Measurements from ENCODE around the gene SULT6B1. TPM values are rescaled to one million over a fixed set of nuclear protein-coding genes. Genes with fewer than 3 reads are reported as not detected.

The SULT6B1 gene
- polyA plus RNA-seq, 3 donors: not detected

- no peaks in the 10 kb centered on the region for H3K9me3 ChIP-seq (replicated peaks in 1 of 2; ENCODE audit: control insufficient read depth in 1 of 2, insufficient read depth in 1 of 2, low read length in 2 of 2)
- WGBS (ENCODE audit: insufficient coverage): no CpG with 5 or more reads among the region's 1 CpG
- H3K4me2 ChIP-seq (replicated peaks; ENCODE audit: extremely low read depth, low read length, poor library complexity, severe bottlenecking): no peak overlapping the region
- no peak overlapping the region for H3K4me3 Mint-ChIP-seq
- TF ChIP-seq CTCF (IDR thresholded peaks at IDR 0.05): no peak
- H3K27ac ChIP-seq (ENCODE audit: low read depth in 1 of 2, low read length in 2 of 2): no peak overlapping the region
- H3K4me3 ChIP-seq (replicated peaks in 1 of 3; ENCODE audit: low read depth in 2 of 3, low read length in 3 of 3): no peak overlapping the region
- no peak overlapping the region for H3K9ac ChIP-seq (ENCODE audit: insufficient read depth, low read length, poor library complexity, severe bottlenecking)
- intact Hi-C loops (cut with micrococcal nuclease): no loop called here
- peaks cover 12% of the 10 kb centered on the region for H4K20me1 ChIP-seq (ENCODE audit: insufficient read depth, low read length)
- no peak overlapping the region for H3K27ac Mint-ChIP-seq
- peaks cover 5% of the 10 kb centered on the region for H3K79me2 ChIP-seq (ENCODE audit: insufficient read depth, low read length)
- H3K36me3 Mint-ChIP-seq: peaks cover 70 to 79% of the 10 kb centered on the region in 2 donors
- peaks cover 0 to 5% of the 10 kb centered on the region in 2 donors for H3K4me1 ChIP-seq (ENCODE audit: control insufficient read depth in 1 of 2, insufficient read depth in 2 of 2, low read length in 2 of 2)
- peaks cover 84 to 98% of the 10 kb centered on the region in 2 donors for H3K36me3 ChIP-seq (replicated peaks in 1 of 2; ENCODE audit: control insufficient read depth in 1 of 2, insufficient read depth in 2 of 2, low read length in 2 of 2)
- H2AFZ ChIP-seq (ENCODE audit: insufficient read depth, low read depth, low read length, poor library complexity, severe bottlenecking): no peak overlapping the region
- H3K9me3 Mint-ChIP-seq: no peaks in the 10 kb centered on the region
- peaks cover 3% of the 10 kb centered on the region for H3K4me1 Mint-ChIP-seq
- no peaks in the 10 kb centered on the region for H3K27me3 Mint-ChIP-seq (ENCODE audit: low read depth in 3 of 3)
- no peak for DNase-seq
- H3K27me3 ChIP-seq (ENCODE audit: control insufficient read depth in 2 of 2, insufficient read depth in 2 of 2, low read length in 2 of 2): no peaks in the 10 kb centered on the region
These were observed 44.5 kb downstream of the SULT6B1 start for GRCh38 chr2:37143974-37144373.

GRCh38 chr2:37142546-37142945, 45.9 kb downstream of the SULT6B1 start:
- Histone ChIP-seq H2AFZ (ENCODE audit: insufficient read depth, low read depth, low read length, poor library complexity, severe bottlenecking) (no peak overlapping the region), H3K27ac (ENCODE audit: low read depth in 1 of 2, low read length in 2 of 2) (no peak overlapping the region), H3K36me3 (replicated peaks in 1 of 2; ENCODE audit: control insufficient read depth in 1 of 2, insufficient read depth in 2 of 2, low read length in 2 of 2) (peaks cover 88 to 98% of the 10 kb centered on the region in 2 donors), H3K27me3 (ENCODE audit: control insufficient read depth in 2 of 2, insufficient read depth in 2 of 2, low read length in 2 of 2) (no peaks in the 10 kb centered on the region), H3K4me1 (ENCODE audit: control insufficient read depth in 1 of 2, insufficient read depth in 2 of 2, low read length in 2 of 2) (peaks cover 0 to 5% of the 10 kb centered on the region in 2 donors), H3K9me3 (replicated peaks in 1 of 2; ENCODE audit: control insufficient read depth in 1 of 2, insufficient read depth in 1 of 2, low read length in 2 of 2) (no peaks in the 10 kb centered on the region), H3K79me2 (ENCODE audit: insufficient read depth, low read length) (no peaks in the 10 kb centered on the region), H3K4me2 (replicated peaks; ENCODE audit: extremely low read depth, low read length, poor library complexity, severe bottlenecking) (no peak overlapping the region), H3K9ac (ENCODE audit: insufficient read depth, low read length, poor library complexity, severe bottlenecking) (no peak overlapping the region), H3K4me3 (replicated peaks in 1 of 3; ENCODE audit: low read depth in 2 of 3, low read length in 3 of 3) (no peak overlapping the region), H4K20me1 (ENCODE audit: insufficient read depth, low read length) (no peaks in the 10 kb centered on the region)
- Mint-ChIP-seq H3K27me3 (ENCODE audit: low read depth in 3 of 3) (no peaks in the 10 kb centered on the region), H3K4me1 (peaks cover 3% of the 10 kb centered on the region), H3K36me3 (peaks cover 65 to 68% of the 10 kb centered on the region in 2 donors), H3K9me3 (no peaks in the 10 kb centered on the region), H3K4me3 (no peak overlapping the region), H3K27ac (peak overlapping the region in 1 of 7 donors; percentile 64)
- no peak for DNase-seq
- intact Hi-C loops (cut with micrococcal nuclease): no loop called here
- TF ChIP-seq CTCF (IDR thresholded peaks at IDR 0.05): no peak

All from CD14-positive monocyte (primary cell).